ENCODE results near the gene HS6ST3.
A peak's percentile ranks its signal among the peaks of the same experiment; 100 is the strongest.

Gene HS6ST3

DNA sequence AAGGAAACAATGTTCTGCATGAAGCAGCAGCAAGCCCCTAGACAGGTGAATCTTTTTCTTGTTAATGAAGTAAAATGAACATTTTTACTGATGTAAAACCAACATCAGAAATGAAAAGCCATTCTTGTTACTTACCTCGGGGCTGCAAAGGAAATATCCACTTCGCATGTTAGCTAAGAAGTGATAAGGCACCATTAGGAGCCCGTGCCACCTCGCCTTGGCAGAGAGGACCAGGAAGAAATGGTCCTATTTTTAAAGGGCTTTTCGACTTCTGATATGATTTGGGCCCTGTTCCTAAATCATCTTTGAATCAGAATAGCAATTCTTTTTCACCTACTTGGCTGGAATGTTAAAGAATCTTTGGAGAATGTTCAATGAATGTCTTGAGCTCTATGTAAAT lies 721.1 kb downstream of the HS6ST3 start:
- TF ChIP-seq TCF12 (IDR thresholded peaks at IDR 0.05; ENCODE audit: low read depth) (no peak), USF1 (IDR thresholded peaks at IDR 0.05) (no peak)

- no peak for TF ChIP-seq RAD21 (IDR thresholded peaks at IDR 0.05; ENCODE audit: low read depth)
- TF ChIP-seq TCF12 (IDR thresholded peaks at IDR 0.05; ENCODE audit: low read depth): no peak
- TF ChIP-seq YY1 (IDR thresholded peaks at IDR 0.05; ENCODE audit: low read depth): no peak
- TF ChIP-seq USF1 (IDR thresholded peaks at IDR 0.05): no peak
- TF ChIP-seq FOXM1 (IDR thresholded peaks at IDR 0.05; ENCODE audit: borderline replicate concordance, low read depth): no peak
- no peak for TF ChIP-seq TAF1 (IDR thresholded peaks at IDR 0.05; ENCODE audit: low read depth)
- TF ChIP-seq EGR1 (IDR thresholded peaks at IDR 0.05): no peak
- no peak for TF ChIP-seq CREB1 (IDR thresholded peaks at IDR 0.05; ENCODE audit: low read depth)
- no peak for TF ChIP-seq NFIC (IDR thresholded peaks at IDR 0.05)
- no peak for TF ChIP-seq REST (IDR thresholded peaks at IDR 0.05; ENCODE audit: low read depth)
- no peak for TF ChIP-seq EP300 (IDR thresholded peaks at IDR 0.05; ENCODE audit: borderline replicate concordance)
- TF ChIP-seq ZBTB7A (IDR thresholded peaks at IDR 0.05; ENCODE audit: low read depth): no peak
- TF ChIP-seq, protein P1, sequence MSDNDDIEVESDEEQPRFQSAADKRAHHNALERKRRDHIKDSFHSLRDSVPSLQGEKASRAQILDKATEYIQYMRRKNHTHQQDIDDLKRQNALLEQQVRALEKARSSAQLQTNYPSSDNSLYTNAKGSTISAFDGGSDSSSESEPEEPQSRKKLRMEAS (IDR thresholded peaks at IDR 0.05): no peak
- TF ChIP-seq TEAD4 (IDR thresholded peaks at IDR 0.05): no peak
- no peak for TF ChIP-seq CEBPB (IDR thresholded peaks at IDR 0.05)
These were observed 726.4 kb downstream of the HS6ST3 start for GRCh38 chr13:96816261-96816660.

- TF ChIP-seq TCF12 (IDR thresholded peaks at IDR 0.05; ENCODE audit: low read depth): no peak
- no peak for TF ChIP-seq YY1 (IDR thresholded peaks at IDR 0.05; ENCODE audit: low read depth)
- no peak for TF ChIP-seq EP300 (IDR thresholded peaks at IDR 0.05; ENCODE audit: borderline replicate concordance)
- TF ChIP-seq USF1 (IDR thresholded peaks at IDR 0.05): no peak
- no peak for TF ChIP-seq CREB1 (IDR thresholded peaks at IDR 0.05; ENCODE audit: low read depth)
- no peak for TF ChIP-seq NFIC (IDR thresholded peaks at IDR 0.05)
- no peak for TF ChIP-seq ZBTB7A (IDR thresholded peaks at IDR 0.05; ENCODE audit: low read depth)
- no peak for TF ChIP-seq TAF1 (IDR thresholded peaks at IDR 0.05; ENCODE audit: low read depth)
- no peak for TF ChIP-seq EGR1 (IDR thresholded peaks at IDR 0.05)
- TF ChIP-seq CEBPB (IDR thresholded peaks at IDR 0.05): no peak
- no peak for TF ChIP-seq TEAD4 (IDR thresholded peaks at IDR 0.05)
These were observed 727.0 kb downstream of the HS6ST3 start for GRCh38 chr13:96816874-96817273.

GRCh38 chr13:96817336-96817941 lies 727.5 kb downstream of the HS6ST3 start:
- TF ChIP-seq YY1 (IDR thresholded peaks at IDR 0.05; ENCODE audit: low read depth) (no peak), TEAD4 (IDR thresholded peaks at IDR 0.05) (no peak), NFIC (IDR thresholded peaks at IDR 0.05) (no peak), CEBPB (IDR thresholded peaks at IDR 0.05) (no peak), RAD21 (IDR thresholded peaks at IDR 0.05; ENCODE audit: low read depth) (peak; percentile 46; the same call in 1 of the 2 replicates), USF1 (IDR thresholded peaks at IDR 0.05) (no peak)

DNA sequence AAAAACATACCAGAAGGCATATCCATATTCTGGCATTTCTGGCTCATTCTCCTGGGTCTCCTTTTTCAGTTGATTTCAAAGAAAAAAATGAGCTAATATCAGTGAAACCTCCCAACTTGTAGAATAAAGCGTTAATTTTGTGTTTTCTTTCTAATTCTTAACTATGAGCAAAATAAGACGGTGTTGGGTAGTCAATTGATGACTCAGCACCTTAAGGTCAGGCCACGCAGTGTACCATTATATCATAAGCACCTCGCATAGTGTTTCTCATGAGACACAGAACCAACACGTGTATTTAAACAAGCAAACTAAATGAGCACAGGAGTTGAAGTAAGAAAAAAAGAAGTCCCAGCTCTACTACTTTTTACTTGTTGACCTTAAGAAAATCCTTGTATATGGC lies 729.5 kb downstream of the HS6ST3 start:
- TF ChIP-seq TEAD4 (IDR thresholded peaks at IDR 0.05): no peak

DNA sequence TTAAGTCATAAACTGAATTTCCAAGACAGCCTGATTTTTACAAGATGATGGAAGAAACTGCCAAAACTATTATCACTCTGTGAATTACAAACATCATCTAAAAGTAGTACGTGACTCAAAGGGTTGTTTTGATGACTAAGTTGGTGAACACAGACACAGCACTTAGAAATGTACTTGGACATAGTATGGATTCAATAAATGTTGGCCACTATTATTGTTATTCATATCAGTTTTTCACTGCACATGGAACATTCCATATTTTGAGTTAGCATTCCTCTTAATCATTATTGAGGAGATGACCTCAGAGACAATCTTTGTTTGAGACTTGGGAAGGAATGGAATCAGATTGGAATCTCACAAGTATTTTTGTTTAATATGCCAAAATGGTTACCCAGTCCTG lies 731.5 kb downstream of the HS6ST3 start:
- TF ChIP-seq CEBPB (IDR thresholded peaks at IDR 0.05) (no peak), TAF1 (IDR thresholded peaks at IDR 0.05; ENCODE audit: low read depth) (no peak), FOXM1 (IDR thresholded peaks at IDR 0.05; ENCODE audit: borderline replicate concordance, low read depth) (no peak), YY1 (IDR thresholded peaks at IDR 0.05; ENCODE audit: low read depth) (no peak), NFIC (IDR thresholded peaks at IDR 0.05) (no peak), CREB1 (IDR thresholded peaks at IDR 0.05; ENCODE audit: low read depth) (no peak), ZBTB7A (IDR thresholded peaks at IDR 0.05; ENCODE audit: low read depth) (no peak), EP300 (IDR thresholded peaks at IDR 0.05; ENCODE audit: borderline replicate concordance) (no peak), USF1 (IDR thresholded peaks at IDR 0.05) (no peak), TCF12 (IDR thresholded peaks at IDR 0.05; ENCODE audit: low read depth) (no peak), REST (IDR thresholded peaks at IDR 0.05; ENCODE audit: low read depth) (no peak), TEAD4 (IDR thresholded peaks at IDR 0.05) (no peak), EGR1 (IDR thresholded peaks at IDR 0.05) (no peak), RAD21 (IDR thresholded peaks at IDR 0.05; ENCODE audit: low read depth) (no peak)
- TF ChIP-seq, protein P1 (IDR thresholded peaks at IDR 0.05): no peak
